Parathyroid adenoma (tissue), 2 donors: ENCODE data around the gene SDF4.

Experiments
- H2AFZ ChIP-seq: fragments of 300-600 bp; sonication (generic); one replicate; pipeline ENCODE4 v1.7.0; 2017; ENCODE audit warnings: antibody characterized with exemption, mild to moderate bottlenecking
- H3K27ac ChIP-seq: fragments of 300-600 bp; sonication (generic); one replicate; pipeline ENCODE4 v1.7.0; 2017
- H3K27me3 ChIP-seq: fragments of 300-600 bp; sonication (generic); one replicate; pipeline ENCODE4 v1.7.0; 2017; ENCODE audit warnings: low read length; ENCODE audit not compliant: control insufficient read depth, insufficient read depth
- H3K36me3 ChIP-seq: fragments of 300-600 bp; sonication (generic); one replicate; pipeline ENCODE4 v1.7.0; 2017; ENCODE audit warnings: low read length; ENCODE audit not compliant: control insufficient read depth, insufficient read depth
- H3K4me1 ChIP-seq: fragments of 300-600 bp; sonication (generic); one replicate; pipeline ENCODE4 v1.7.0; 2017; ENCODE audit warnings: control low read depth
- H3K4me2 ChIP-seq: fragments of 300-600 bp; sonication (generic); one replicate; pipeline ENCODE4 v1.7.0; 2017; ENCODE audit warnings: low read length
- H3K4me3 ChIP-seq: fragments of 300-600 bp; sonication (generic); one replicate; pipeline ENCODE4 v1.7.0; 2017; ENCODE audit warnings: low read depth, low read length
- H3K79me2 ChIP-seq: fragments of 300-600 bp; sonication (generic); one replicate; pipeline ENCODE4 v1.7.0; 2017; ENCODE audit warnings: control low read depth
- H3K9ac ChIP-seq: fragments of 300-600 bp; sonication (generic); one replicate; pipeline ENCODE4 v1.7.0; 2017; ENCODE audit warnings: mild to moderate bottlenecking
- H3K9me3 ChIP-seq: fragments of 300-600 bp; sonication (generic); one replicate; pipeline ENCODE4 v1.7.0; 2017; ENCODE audit warnings: low read length; ENCODE audit not compliant: control insufficient read depth
- TF ChIP-seq, protein P1 (sequence below): fragments of 300-600 bp; sonication (generic); IDR thresholded peaks from one replicate; pipeline ENCODE4 v1.7.0; 2017; ENCODE audit warnings: antibody characterized with exemption, mild to moderate bottlenecking
- donor health status: primary hyperparathyroidism.

Gene SDF4

GRCh38 chr1:1225238-1225845, 6.5 kb downstream of the SDF4 start:
- Histone ChIP-seq H3K79me2 (peaks cover 26% of the 10 kb centered on the region), H3K9me3 (no peaks in the 10 kb centered on the region), H3K4me3 (no peak overlapping the region), H3K4me1 (peaks cover 3% of the 10 kb centered on the region), H3K9ac (no peak overlapping the region), H3K27ac (no peak overlapping the region), H3K27me3 (no peaks in the 10 kb centered on the region), H3K4me2 (no peak overlapping the region), H3K36me3 (no peaks in the 10 kb centered on the region), H2AFZ (no peak overlapping the region)
- TF ChIP-seq, protein P1, sequence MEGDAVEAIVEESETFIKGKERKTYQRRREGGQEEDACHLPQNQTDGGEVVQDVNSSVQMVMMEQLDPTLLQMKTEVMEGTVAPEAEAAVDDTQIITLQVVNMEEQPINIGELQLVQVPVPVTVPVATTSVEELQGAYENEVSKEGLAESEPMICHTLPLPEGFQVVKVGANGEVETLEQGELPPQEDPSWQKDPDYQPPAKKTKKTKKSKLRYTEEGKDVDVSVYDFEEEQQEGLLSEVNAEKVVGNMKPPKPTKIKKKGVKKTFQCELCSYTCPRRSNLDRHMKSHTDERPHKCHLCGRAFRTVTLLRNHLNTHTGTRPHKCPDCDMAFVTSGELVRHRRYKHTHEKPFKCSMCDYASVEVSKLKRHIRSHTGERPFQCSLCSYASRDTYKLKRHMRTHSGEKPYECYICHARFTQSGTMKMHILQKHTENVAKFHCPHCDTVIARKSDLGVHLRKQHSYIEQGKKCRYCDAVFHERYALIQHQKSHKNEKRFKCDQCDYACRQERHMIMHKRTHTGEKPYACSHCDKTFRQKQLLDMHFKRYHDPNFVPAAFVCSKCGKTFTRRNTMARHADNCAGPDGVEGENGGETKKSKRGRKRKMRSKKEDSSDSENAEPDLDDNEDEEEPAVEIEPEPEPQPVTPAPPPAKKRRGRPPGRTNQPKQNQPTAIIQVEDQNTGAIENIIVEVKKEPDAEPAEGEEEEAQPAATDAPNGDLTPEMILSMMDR = no peak

DNA sequence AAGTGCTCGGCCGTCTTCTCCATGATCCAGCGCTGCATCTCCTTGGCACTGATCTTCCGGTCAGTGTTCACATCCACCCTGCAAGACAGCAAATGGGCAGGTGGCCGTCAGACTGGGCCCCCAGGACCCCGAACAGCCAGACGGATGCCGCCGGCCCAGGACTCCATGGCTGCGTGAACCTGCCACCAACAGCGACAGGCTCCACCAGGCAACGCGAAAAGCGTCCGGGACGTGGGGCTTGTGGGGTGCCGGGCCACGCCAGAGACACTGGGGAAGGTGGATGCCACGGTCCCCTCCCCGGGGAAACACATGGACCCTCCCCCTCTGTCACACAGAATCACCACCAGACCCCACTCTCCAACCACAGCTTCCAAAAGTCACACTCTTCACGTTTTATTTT, 7.9 kb downstream of the SDF4 start:
- no peaks in the 10 kb centered on the region for H3K36me3 ChIP-seq

DNA sequence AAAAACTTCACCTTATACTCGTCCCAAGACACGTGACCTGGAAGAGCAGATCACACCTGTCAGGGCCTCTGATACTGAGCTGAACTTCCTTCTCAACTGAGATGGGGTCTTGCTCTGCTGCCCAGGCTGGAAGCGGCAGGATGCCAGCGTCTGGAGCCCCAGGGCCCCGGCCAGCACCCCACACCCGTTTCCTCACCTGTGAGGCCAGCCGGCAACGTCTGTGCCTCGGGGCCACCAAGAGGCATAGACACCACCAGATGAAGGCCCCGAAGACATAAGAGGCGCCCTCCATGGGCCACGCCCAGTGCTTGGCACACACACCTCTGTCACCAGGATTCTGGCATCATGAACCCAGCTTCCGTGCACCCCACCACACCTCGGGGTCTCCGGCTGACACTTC, 8.5 kb downstream of the SDF4 start:
- H3K9ac ChIP-seq = no peak overlapping the region
- H3K27ac ChIP-seq = no peak overlapping the region
- H3K4me3 ChIP-seq = no peak overlapping the region
- H3K4me2 ChIP-seq = no peak overlapping the region
- TF ChIP-seq, protein P1 = no peak
- no peaks in the 10 kb centered on the region for H3K36me3 ChIP-seq
- H2AFZ ChIP-seq = no peak overlapping the region
- H3K27me3 ChIP-seq = no peaks in the 10 kb centered on the region
- H3K79me2 ChIP-seq = peaks cover 7% of the 10 kb centered on the region
- no peaks in the 10 kb centered on the region for H3K9me3 ChIP-seq
- no peaks in the 10 kb centered on the region for H3K4me1 ChIP-seq

More for the DNA sequence above, 7.9 kb downstream of the SDF4 start:
- Histone ChIP-seq H3K4me1 (no peaks in the 10 kb centered on the region), H3K4me3 (no peak overlapping the region), H3K27ac (no peak overlapping the region), H3K9ac (no peak overlapping the region), H3K4me2 (no peak overlapping the region), H3K79me2 (peaks cover 12% of the 10 kb centered on the region), H2AFZ (no peak overlapping the region), H3K9me3 (no peaks in the 10 kb centered on the region), H3K27me3 (no peaks in the 10 kb centered on the region)
- TF ChIP-seq, protein P1 = no peak

GRCh38 chr1:1222575-1223225, 9.1 kb downstream of the SDF4 start:
- no peak overlapping the region for H3K4me2 ChIP-seq
- H3K4me3 ChIP-seq = no peak overlapping the region
- no peaks in the 10 kb centered on the region for H3K36me3 ChIP-seq
- H3K27ac ChIP-seq = no peak overlapping the region
- no peak overlapping the region for H3K9ac ChIP-seq
- no peaks in the 10 kb centered on the region for H3K4me1 ChIP-seq
- H3K79me2 ChIP-seq = peaks cover 3% of the 10 kb centered on the region
- no peaks in the 10 kb centered on the region for H3K27me3 ChIP-seq
- TF ChIP-seq, protein P1 = no peak
- no peaks in the 10 kb centered on the region for H3K9me3 ChIP-seq
- H2AFZ ChIP-seq = no peak overlapping the region
